Endothelial cell (in vitro differentiated cells): ENCODE measurements around the gene GNAQ. TPM values are rescaled to one million over a fixed set of nuclear protein-coding genes. Genes with fewer than 3 reads are reported as not detected.

ENCODE experiments used
- DNase-seq: peaks from one replicate; pipeline ENCODE4 v3.0.0; 2021; ENCODE audit warnings: low spot score
- H3K27ac Mint-ChIP-seq: one replicate; pipeline ENCODE4 v1.8.0; 2021; ENCODE audit warnings: mixed read lengths, inconsistent platforms; ENCODE audit not compliant: unreplicated experiment
- H3K27me3 Mint-ChIP-seq: one replicate; pipeline ENCODE4 v1.8.0; 2021; ENCODE audit warnings: mild to moderate bottlenecking, moderate library complexity, mixed read lengths, inconsistent platforms; ENCODE audit not compliant: unreplicated experiment
- H3K36me3 Mint-ChIP-seq: one replicate; pipeline ENCODE4 v1.8.0; 2021; ENCODE audit warnings: mild to moderate bottlenecking, low read depth, mixed read lengths, inconsistent platforms; ENCODE audit not compliant: unreplicated experiment
- H3K4me1 Mint-ChIP-seq: one replicate; pipeline ENCODE4 v1.8.0; 2021; ENCODE audit warnings: mild to moderate bottlenecking, mixed read lengths, inconsistent platforms; ENCODE audit not compliant: unreplicated experiment
- H3K4me3 Mint-ChIP-seq: one replicate; pipeline ENCODE4 v1.8.0; 2021; ENCODE audit warnings: mild to moderate bottlenecking, mixed read lengths, inconsistent platforms; ENCODE audit not compliant: unreplicated experiment
- H3K9me3 Mint-ChIP-seq: one replicate; pipeline ENCODE4 v1.8.0; 2021; ENCODE audit warnings: mixed read lengths, inconsistent platforms; ENCODE audit not compliant: unreplicated experiment
- CTCF ChIP-seq: fragments of 200-600 bp; sonication (generic); IDR thresholded peaks from one replicate; pipeline ENCODE4 v1.5.0; 2021; ENCODE audit warnings: antibody characterized with exemption; ENCODE audit not compliant: unreplicated experiment
- total RNA-seq: library from RNA; stranded (reverse); fragmentation: NEBNext Ultra II Directional; extraction: Animal tissue kit (Norgen Biotek cat#: 25700); gene quantifications from one replicate; pipeline ENCODE4 v1.2.1, GENCODE V29; 2021; ENCODE audit not compliant: unreplicated experiment

GNAQ gene
- total RNA-seq, 1 donor from 2014 or later, result 94.6 TPM

GRCh38 chr9:77985996-77986395, 45.6 kb downstream of the GNAQ start:
- H3K4me3 Mint-ChIP-seq, result no peak overlapping the region
- H3K27ac Mint-ChIP-seq, result peak overlapping the region; percentile 7
- peaks cover 8% of the 10 kb centered on the region for H3K27me3 Mint-ChIP-seq
- no peak for DNase-seq
- H3K9me3 Mint-ChIP-seq, result no peaks in the 10 kb centered on the region
- H3K4me1 Mint-ChIP-seq, result peaks cover 68% of the 10 kb centered on the region
- TF ChIP-seq CTCF, result no peak
- H3K36me3 Mint-ChIP-seq, result peaks cover 5% of the 10 kb centered on the region

GRCh38 chr9:77983320-77983662, 48.3 kb downstream of the GNAQ start:
- Mint-ChIP-seq H3K36me3 (peaks cover 5% of the 10 kb centered on the region), H3K27ac (no peak overlapping the region), H3K27me3 (peaks cover 6% of the 10 kb centered on the region)

GRCh38 chr9:77982581-77983319, 48.9 kb downstream of the GNAQ start:
- peaks cover 5% of the 10 kb centered on the region for H3K36me3 Mint-ChIP-seq
- peaks cover 4% of the 10 kb centered on the region for H3K27me3 Mint-ChIP-seq
- no peak for TF ChIP-seq CTCF
- H3K4me1 Mint-ChIP-seq, result peaks cover 68% of the 10 kb centered on the region
- H3K4me3 Mint-ChIP-seq, result no peak overlapping the region
- H3K9me3 Mint-ChIP-seq, result no peaks in the 10 kb centered on the region
- DNase-seq, result no peak
- H3K27ac Mint-ChIP-seq, result no peak overlapping the region

More at GRCh38 chr9:77983320-77983662, 48.3 kb downstream of the GNAQ start:
- DNase-seq, result no peak
- TF ChIP-seq CTCF, result no peak
- H3K4me3 Mint-ChIP-seq, result peak overlapping the region; percentile 10
- no peaks in the 10 kb centered on the region for H3K9me3 Mint-ChIP-seq
- H3K4me1 Mint-ChIP-seq, result peaks cover 68% of the 10 kb centered on the region

- no peak for TF ChIP-seq CTCF
- peaks cover 66% of the 10 kb centered on the region for H3K4me1 Mint-ChIP-seq
- no peak overlapping the region for H3K27ac Mint-ChIP-seq
- no peak for DNase-seq
- H3K27me3 Mint-ChIP-seq, result peaks cover 7% of the 10 kb centered on the region
- no peak overlapping the region for H3K4me3 Mint-ChIP-seq
- no peaks in the 10 kb centered on the region for H3K9me3 Mint-ChIP-seq
- H3K36me3 Mint-ChIP-seq, result peaks cover 5% of the 10 kb centered on the region
Observed at GRCh38 chr9:77981907-77982306, 49.7 kb downstream of the GNAQ start.

- Mint-ChIP-seq H3K4me1 (peaks cover 66% of the 10 kb centered on the region), H3K4me3 (no peak overlapping the region), H3K27ac (no peak overlapping the region), H3K36me3 (peaks cover 5% of the 10 kb centered on the region), H3K9me3 (no peaks in the 10 kb centered on the region), H3K27me3 (peaks cover 7% of the 10 kb centered on the region)
- DNase-seq, result no peak
- TF ChIP-seq CTCF, result no peak
Observed at GRCh38 chr9:77981332-77981731, 50.3 kb downstream of the GNAQ start.
